Measurements from ENCODE around the gene CAMK1D. TPM values are rescaled to one million over a fixed set of nuclear protein-coding genes. Genes with fewer than 3 reads are reported as not detected.

Gene CAMK1D
- total and polyA plus RNA-seq, 2 of the 8 experiments (the other 6 are each of a cell fraction or from before 2014, with no cell fraction given), result 3.5 to 10.6 TPM

DNA sequence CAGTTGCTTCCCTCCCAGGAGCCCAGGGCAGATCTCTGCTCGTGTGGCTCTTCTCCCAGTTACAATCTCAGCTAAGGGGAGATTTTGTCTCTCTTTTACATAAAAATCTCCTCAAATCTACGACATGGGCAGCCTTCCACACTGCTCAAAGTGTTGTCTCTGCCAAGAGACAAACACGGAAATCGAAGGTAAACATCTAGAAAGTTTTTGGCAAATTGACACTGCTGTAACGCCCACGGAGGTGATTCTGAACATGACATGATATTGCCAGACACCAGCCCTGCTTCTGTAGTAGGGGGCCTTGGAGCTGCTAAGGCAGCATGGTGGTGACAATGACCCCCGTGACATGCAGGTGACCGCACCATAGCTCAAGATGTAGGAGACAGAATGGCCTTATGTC lies 523.8 kb downstream of the CAMK1D start (continued):
- no peak for TF ChIP-seq CTCF (IDR thresholded peaks at IDR 0.05; ENCODE audit: control extremely low read depth in 1 of 3, insufficient read depth in 1 of 3, low read depth in 1 of 3, low read length in 3 of 3)
- no peak for TF ChIP-seq GTF2F1 (IDR thresholded peaks at IDR 0.05; ENCODE audit: borderline replicate concordance, low read depth, low read length)
- TF ChIP-seq EGR1 (IDR thresholded peaks at IDR 0.05; ENCODE audit: borderline replicate concordance, low read depth, low read length), result no peak
- TF ChIP-seq ZNF274 (IDR thresholded peaks at IDR 0.05; ENCODE audit: borderline replicate concordance, extremely low read depth, low read length), result no peak

All from H1 (cell line).